CD14-positive monocyte (primary cell): Measurements from ENCODE around the gene DDX5. TPM values are rescaled to one million over a fixed set of nuclear protein-coding genes. Genes with fewer than 3 reads are reported as not detected.

ENCODE experiments used
- DNase-seq, 3 donors: peaks; one replicate each; pipeline ENCODE4 v3.0.0-alpha.2; 2011 to 2022
- H2AFZ ChIP-seq: 2 replicates; pipeline ENCODE4 v1.6.0; 2012; ENCODE audit warnings: mild to moderate bottlenecking, low read depth, low read length, inconsistent platforms; ENCODE audit not compliant: insufficient read depth, poor library complexity, severe bottlenecking
- H3K27ac ChIP-seq, 2 donors: 1 replicate in 1 of 2; 2 replicates in 1 of 2; pipeline ENCODE4 v1.5.1; 2012 to 2013; ENCODE audit warnings: low read length in 2 of 2, control low read depth in 1 of 2, inconsistent platforms in 1 of 2, low read depth in 1 of 2, mild to moderate bottlenecking in 1 of 2
- H3K27me3 ChIP-seq, 2 donors: one replicate each; pipeline versions ENCODE4 v1.6.0 to v1.6.1; 2011 to 2013; ENCODE audit warnings: low read length in 2 of 2; ENCODE audit not compliant: control insufficient read depth in 2 of 2, insufficient read depth in 2 of 2
- H3K36me3 ChIP-seq, 2 donors: replicated peaks in 1 of 2; 1 replicate in 1 of 2; 2 replicates in 1 of 2; pipeline versions ENCODE4 v1.5.1 to v1.6.1; 2012 to 2013; ENCODE audit warnings: low read length in 2 of 2, control low read depth in 1 of 2, inconsistent platforms in 1 of 2, mild to moderate bottlenecking in 1 of 2; ENCODE audit not compliant: insufficient read depth in 2 of 2, control insufficient read depth in 1 of 2
- H3K4me1 ChIP-seq, 2 donors: 1 replicate in 1 of 2; 2 replicates in 1 of 2; pipeline versions ENCODE4 v1.5.1 to v1.6.1; 2012 to 2013; ENCODE audit warnings: low read length in 2 of 2, control low read depth in 1 of 2, inconsistent platforms in 1 of 2, mild to moderate bottlenecking in 1 of 2, moderate library complexity in 1 of 2; ENCODE audit not compliant: insufficient read depth in 2 of 2, control insufficient read depth in 1 of 2
- H3K4me2 ChIP-seq: replicated peaks from 2 replicates; pipeline ENCODE3; 2012; ENCODE audit warnings: low read length, moderate library complexity, mild to moderate bottlenecking; ENCODE audit not compliant: poor library complexity, severe bottlenecking; ENCODE audit errors: extremely low read depth
- H3K4me3 ChIP-seq, 3 experiments: fragments of 200-600 bp in 1 of 3; sonication (generic) in 1 of 3; replicated peaks in 1 of 3; 1 replicate in 2 of 3; 2 replicates in 1 of 3; pipeline ENCODE4 v1.5.1; 2011 to 2013; ENCODE audit warnings: low read length in 3 of 3, mild to moderate bottlenecking in 3 of 3, control low read depth in 2 of 3, low read depth in 2 of 3, inconsistent platforms in 1 of 3, moderate library complexity in 1 of 3
- H3K79me2 ChIP-seq: 2 replicates; pipeline ENCODE4 v1.6.0; 2012; ENCODE audit warnings: mild to moderate bottlenecking, control low read depth, inconsistent platforms, low read length, moderate library complexity; ENCODE audit not compliant: insufficient read depth
- H3K9ac ChIP-seq: 2 replicates; pipeline ENCODE4 v1.6.0; 2017; ENCODE audit warnings: low read length, mild to moderate bottlenecking; ENCODE audit not compliant: insufficient read depth, poor library complexity, severe bottlenecking
- H3K9me3 ChIP-seq, 2 donors: replicated peaks in 1 of 2; 1 replicate in 1 of 2; 2 replicates in 1 of 2; pipeline versions ENCODE4 v1.5.1 to v1.6.1; 2012 to 2013; ENCODE audit warnings: low read length in 2 of 2, control low read depth in 1 of 2; ENCODE audit not compliant: control insufficient read depth in 1 of 2, insufficient read depth in 1 of 2
- H4K20me1 ChIP-seq: 2 replicates; pipeline ENCODE4 v1.6.0; 2012; ENCODE audit warnings: mild to moderate bottlenecking, low read length, control low read depth, moderate library complexity; ENCODE audit not compliant: insufficient read depth
- H3K27ac Mint-ChIP-seq, 7 donors: one replicate each; pipeline ENCODE4 v1.8.0; 2020; ENCODE audit warnings: mild to moderate bottlenecking in 7 of 7, mixed read lengths in 7 of 7, moderate library complexity in 6 of 7, inconsistent platforms in 2 of 7
- H3K27me3 Mint-ChIP-seq, 3 donors: one replicate each; pipeline ENCODE4 v1.8.0; 2021 to 2022; ENCODE audit warnings: low read depth in 3 of 3, mild to moderate bottlenecking in 3 of 3, mixed read lengths in 3 of 3, moderate library complexity in 3 of 3, inconsistent platforms in 1 of 3
- H3K36me3 Mint-ChIP-seq, 2 donors: one replicate each; pipeline ENCODE4 v1.8.0; 2020; ENCODE audit warnings: mixed read lengths in 2 of 2, inconsistent platforms in 1 of 2, mild to moderate bottlenecking in 1 of 2
- H3K4me1 Mint-ChIP-seq: one replicate; pipeline ENCODE4 v1.8.0; 2020; ENCODE audit warnings: mild to moderate bottlenecking, mixed read lengths
- H3K4me3 Mint-ChIP-seq, 2 donors: one replicate each; pipeline ENCODE4 v1.8.0; 2020; ENCODE audit warnings: mild to moderate bottlenecking in 2 of 2, mixed read lengths in 2 of 2, moderate library complexity in 1 of 2
- H3K9me3 Mint-ChIP-seq, 7 donors: one replicate each; pipeline ENCODE4 v1.8.0; 2020 to 2022; ENCODE audit warnings: mixed read lengths in 7 of 7, mild to moderate bottlenecking in 6 of 7, moderate library complexity in 6 of 7, inconsistent platforms in 2 of 7
- WGBS: methylation state at CpG from one replicate; pipeline ENCODE4 v1.1.5; 2013; ENCODE audit warnings: missing lambda C conversion rate; ENCODE audit not compliant: insufficient coverage; 5-methylcytosine and 5-hydroxymethylcytosine counted together
- intact Hi-C, 2 donors: fragments of 100-400 bp; cut with micrococcal nuclease; formaldehyde crosslinking; loops; one replicate each; pipeline versions ENCODE4 v1.15.0 to v1.15.1; 2023
- polyA plus RNA-seq, 3 donors: library from polyadenylated mRNA; depleted of rRNA in 1 of 3; unstranded in 2 of 3; stranded (reverse) in 1 of 3; fragments of 300-500 nt in 2 of 3; fragments of >200 nt in 1 of 3; fragmentation: Illumina TruSeq in 2 of 3; gene quantifications; 1 replicate in 2 of 3; 2 replicates in 1 of 3; pipeline ENCODE4 v1.2.3, GENCODE V29; 2012 to 2021
- TF ChIP-seq, protein P1 (sequence below): fragments of 200-600 bp; IDR thresholded peaks from one replicate; pipeline ENCODE4 v1.8.0; 2022; ENCODE audit warnings: antibody characterized with exemption, mild to moderate bottlenecking

The DDX5 gene
- polyA plus RNA-seq, 3 donors = 642 to 2,061 (median 777) TPM

DNA sequence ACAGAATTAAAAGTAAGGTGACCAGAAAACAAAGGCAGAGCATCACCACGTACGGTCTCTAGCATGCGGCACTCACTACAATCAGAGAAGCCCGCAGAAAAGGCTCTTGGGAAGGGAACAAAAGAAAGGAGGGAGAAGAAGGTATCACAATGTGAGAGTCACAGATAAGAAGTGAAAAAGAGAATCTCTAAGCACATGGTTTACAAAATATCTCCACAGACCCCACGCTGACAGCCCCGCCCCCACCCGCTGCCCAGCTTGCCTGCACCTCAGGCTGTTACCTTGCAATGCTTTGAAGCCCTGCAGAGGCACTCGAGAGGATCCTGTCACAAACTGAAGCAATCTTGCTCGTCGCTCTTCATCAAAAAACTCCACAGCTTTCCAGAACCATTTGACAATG lies 41.2 kb upstream of the DDX5 start:
- peaks cover 0 to 2% (median 0%) of the 10 kb centered on the region in 3 donors for H3K27me3 Mint-ChIP-seq

DNA sequence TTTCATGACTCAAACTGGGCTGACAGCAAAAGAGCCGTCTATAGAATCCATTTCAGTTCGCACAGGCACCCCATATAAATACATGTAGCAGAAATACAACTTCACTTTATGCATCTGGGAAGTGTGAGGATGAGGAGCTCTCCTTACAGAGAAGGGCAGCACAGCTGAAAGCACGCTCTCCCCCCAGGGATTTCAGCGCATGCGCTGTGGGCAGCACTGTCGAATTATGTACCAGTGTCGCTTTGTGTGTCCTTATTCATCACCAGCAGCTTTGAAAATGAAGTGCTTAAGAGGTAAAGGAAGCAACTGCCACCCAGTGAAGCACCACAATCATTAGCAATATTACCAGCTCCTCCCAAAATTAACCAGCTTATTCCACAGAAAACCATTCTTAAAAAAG lies 40.6 kb upstream of the DDX5 start:
- intact Hi-C loops = no loop called here
- Histone ChIP-seq H3K4me3 (no peak overlapping the region), H3K4me2 (no peak overlapping the region), H3K27me3 (no peaks in the 10 kb centered on the region), H3K36me3 (peaks cover 72 to 99% of the 10 kb centered on the region in 2 donors), H3K4me1 (no peaks in the 10 kb centered on the region), H3K9me3 (no peaks in the 10 kb centered on the region), H3K27ac (no peak overlapping the region), H3K79me2 (no peaks in the 10 kb centered on the region), H2AFZ (no peak overlapping the region), H3K9ac (no peak overlapping the region), H4K20me1 (no peaks in the 10 kb centered on the region)
- no CpG with 5 or more reads among the region's 7 CpGs for WGBS
- H3K4me3 Mint-ChIP-seq = no peak overlapping the region
- no peak overlapping the region for H3K27ac Mint-ChIP-seq
- H3K4me1 Mint-ChIP-seq = no peaks in the 10 kb centered on the region
- H3K9me3 Mint-ChIP-seq = no peaks in the 10 kb centered on the region
- peaks cover 68 to 84% of the 10 kb centered on the region in 2 donors for H3K36me3 Mint-ChIP-seq
- H3K27me3 Mint-ChIP-seq = peaks cover 0 to 2% (median 0%) of the 10 kb centered on the region in 3 donors
- TF ChIP-seq, protein P1, sequence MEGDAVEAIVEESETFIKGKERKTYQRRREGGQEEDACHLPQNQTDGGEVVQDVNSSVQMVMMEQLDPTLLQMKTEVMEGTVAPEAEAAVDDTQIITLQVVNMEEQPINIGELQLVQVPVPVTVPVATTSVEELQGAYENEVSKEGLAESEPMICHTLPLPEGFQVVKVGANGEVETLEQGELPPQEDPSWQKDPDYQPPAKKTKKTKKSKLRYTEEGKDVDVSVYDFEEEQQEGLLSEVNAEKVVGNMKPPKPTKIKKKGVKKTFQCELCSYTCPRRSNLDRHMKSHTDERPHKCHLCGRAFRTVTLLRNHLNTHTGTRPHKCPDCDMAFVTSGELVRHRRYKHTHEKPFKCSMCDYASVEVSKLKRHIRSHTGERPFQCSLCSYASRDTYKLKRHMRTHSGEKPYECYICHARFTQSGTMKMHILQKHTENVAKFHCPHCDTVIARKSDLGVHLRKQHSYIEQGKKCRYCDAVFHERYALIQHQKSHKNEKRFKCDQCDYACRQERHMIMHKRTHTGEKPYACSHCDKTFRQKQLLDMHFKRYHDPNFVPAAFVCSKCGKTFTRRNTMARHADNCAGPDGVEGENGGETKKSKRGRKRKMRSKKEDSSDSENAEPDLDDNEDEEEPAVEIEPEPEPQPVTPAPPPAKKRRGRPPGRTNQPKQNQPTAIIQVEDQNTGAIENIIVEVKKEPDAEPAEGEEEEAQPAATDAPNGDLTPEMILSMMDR = no peak
- no peak for DNase-seq

More for the DNA sequence above, 41.2 kb upstream of the DDX5 start:
- no peaks in the 10 kb centered on the region for H3K4me1 Mint-ChIP-seq
- intact Hi-C loops = no loop called here
- H3K36me3 ChIP-seq = peaks cover 72 to 99% of the 10 kb centered on the region in 2 donors
- H3K4me1 ChIP-seq = no peaks in the 10 kb centered on the region
- H3K27me3 ChIP-seq = no peaks in the 10 kb centered on the region
- H3K9me3 ChIP-seq = no peaks in the 10 kb centered on the region
- H3K9me3 Mint-ChIP-seq = no peaks in the 10 kb centered on the region
- H2AFZ ChIP-seq = no peak overlapping the region
- H3K4me3 Mint-ChIP-seq = no peak overlapping the region
- no peak overlapping the region for H3K27ac Mint-ChIP-seq
- H3K4me2 ChIP-seq = no peak overlapping the region
- DNase-seq = no peak
- H3K36me3 Mint-ChIP-seq = peaks cover 67 to 84% of the 10 kb centered on the region in 2 donors
- no peak overlapping the region for H3K27ac ChIP-seq
- 94% methylated on average over 9 of the region's 10 CpGs for WGBS
- H3K79me2 ChIP-seq = no peaks in the 10 kb centered on the region
- H4K20me1 ChIP-seq = no peaks in the 10 kb centered on the region
- H3K9ac ChIP-seq = no peak overlapping the region
- TF ChIP-seq, protein P1 = no peak
- no peak overlapping the region for H3K4me3 ChIP-seq
